Measurements from ENCODE around the gene CNTNAP5. TPM values are rescaled to one million over a fixed set of nuclear protein-coding genes. Genes with fewer than 3 reads are reported as not detected.

The CNTNAP5 gene
- total RNA-seq, 2 experiments from 2014 or later, result not detected

DNA sequence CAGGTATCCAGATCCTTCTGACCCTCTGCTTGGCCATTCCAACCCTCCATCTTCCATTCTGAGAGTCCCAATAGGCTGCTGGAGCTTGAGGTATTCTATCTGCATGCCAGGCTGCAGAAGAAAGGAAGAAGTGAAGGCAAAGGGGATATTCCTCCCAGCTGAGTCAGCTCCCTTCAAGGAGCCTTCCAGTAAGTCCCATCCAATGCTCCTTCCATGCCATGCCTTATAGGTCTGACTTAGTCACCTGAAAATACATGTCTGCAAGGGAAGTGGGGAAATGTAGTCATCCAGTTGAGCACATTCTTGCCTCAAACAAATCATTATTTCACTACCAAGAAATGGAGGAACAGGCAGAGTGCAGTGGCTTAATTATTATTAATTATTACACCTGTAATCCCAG is 464.6 kb downstream of the CNTNAP5 start:
- ATAC-seq (ENCODE audit: poor library complexity) (no peak), DNase-seq (no peak)
- no peaks in the 10 kb centered on the region for H3K36me3 ChIP-seq (ENCODE audit: insufficient read depth, low read length)
- ChIA-PET CTCF (interaction anchor here (0.6 kb wide), 1 partner anchor 30 kb away, joined by 3 read pairs; no protein-coding TSS in a partner anchor), POLR2A (no interaction called here)
- no peak overlapping the region for H3K27ac Mint-ChIP-seq
- H3K27ac ChIP-seq (ENCODE audit: low read depth in 1 of 2, low read length in 2 of 2), result no peak overlapping the region
- H3K4me3 Mint-ChIP-seq, result no peak overlapping the region
- H3K4me1 ChIP-seq (ENCODE audit: insufficient read depth, low read length), result no peaks in the 10 kb centered on the region
- TF ChIP-seq, protein P1, sequence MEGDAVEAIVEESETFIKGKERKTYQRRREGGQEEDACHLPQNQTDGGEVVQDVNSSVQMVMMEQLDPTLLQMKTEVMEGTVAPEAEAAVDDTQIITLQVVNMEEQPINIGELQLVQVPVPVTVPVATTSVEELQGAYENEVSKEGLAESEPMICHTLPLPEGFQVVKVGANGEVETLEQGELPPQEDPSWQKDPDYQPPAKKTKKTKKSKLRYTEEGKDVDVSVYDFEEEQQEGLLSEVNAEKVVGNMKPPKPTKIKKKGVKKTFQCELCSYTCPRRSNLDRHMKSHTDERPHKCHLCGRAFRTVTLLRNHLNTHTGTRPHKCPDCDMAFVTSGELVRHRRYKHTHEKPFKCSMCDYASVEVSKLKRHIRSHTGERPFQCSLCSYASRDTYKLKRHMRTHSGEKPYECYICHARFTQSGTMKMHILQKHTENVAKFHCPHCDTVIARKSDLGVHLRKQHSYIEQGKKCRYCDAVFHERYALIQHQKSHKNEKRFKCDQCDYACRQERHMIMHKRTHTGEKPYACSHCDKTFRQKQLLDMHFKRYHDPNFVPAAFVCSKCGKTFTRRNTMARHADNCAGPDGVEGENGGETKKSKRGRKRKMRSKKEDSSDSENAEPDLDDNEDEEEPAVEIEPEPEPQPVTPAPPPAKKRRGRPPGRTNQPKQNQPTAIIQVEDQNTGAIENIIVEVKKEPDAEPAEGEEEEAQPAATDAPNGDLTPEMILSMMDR (IDR thresholded peaks at IDR 0.05), result no peak
- intact Hi-C loops (cut with DNase I, micrococcal nuclease), result no loop called here
- H3K36me3 Mint-ChIP-seq (ENCODE audit: low read depth), result no peaks in the 10 kb centered on the region
- peaks cover 8% of the 10 kb centered on the region for H3K9me3 Mint-ChIP-seq
- H3K27me3 Mint-ChIP-seq, result no peaks in the 10 kb centered on the region
- no peak overlapping the region for H3K4me3 ChIP-seq (ENCODE audit: low read length)
- no peaks in the 10 kb centered on the region for H3K27me3 ChIP-seq (ENCODE audit: control insufficient read depth in 1 of 2, insufficient read depth in 2 of 2, low read length in 2 of 2)
- peaks cover 0 to 7% of the 10 kb centered on the region in 2 experiments for H3K9me3 ChIP-seq (ENCODE audit: control insufficient read depth in 1 of 2, insufficient read depth in 1 of 2, low read length in 2 of 2)
- no peaks in the 10 kb centered on the region for H3K4me1 Mint-ChIP-seq (ENCODE audit: low read depth)

DNA sequence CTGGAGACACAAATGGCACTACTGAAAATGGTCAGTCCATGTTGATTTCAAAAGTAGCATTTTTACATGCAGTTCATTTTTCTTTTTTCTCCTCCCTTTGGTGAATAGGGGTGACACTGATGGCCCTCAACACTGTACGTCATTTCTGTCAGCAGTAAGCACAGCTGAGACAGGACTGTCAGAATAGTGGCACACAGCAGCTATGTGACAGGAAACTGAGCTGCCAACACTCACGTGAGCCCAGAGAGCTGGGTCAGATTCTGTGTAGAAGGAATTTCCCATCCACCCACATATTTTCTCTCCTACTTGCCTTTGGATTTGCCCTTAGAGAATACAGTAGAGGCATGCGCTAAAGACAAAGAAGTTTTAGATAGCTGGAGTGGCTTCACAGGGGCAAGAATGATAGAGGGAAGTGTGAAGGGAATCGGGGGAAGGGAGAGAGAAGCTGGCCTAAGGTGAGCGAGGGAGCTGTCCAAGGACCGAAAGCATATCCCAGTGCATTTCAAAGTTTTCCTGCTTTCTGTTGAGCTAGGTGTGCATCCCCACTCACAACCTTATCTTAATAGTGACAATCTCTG is 476.6 kb downstream of the CNTNAP5 start:
- TF ChIP-seq, protein P1 (IDR thresholded peaks at IDR 0.05), result no peak
- ChIA-PET POLR2A (no interaction called here), CTCF (no interaction called here)
- Histone ChIP-seq H3K4me3 (ENCODE audit: low read length) (no peak overlapping the region), H3K27ac (ENCODE audit: low read depth in 1 of 2, low read length in 2 of 2) (no peak overlapping the region), H3K36me3 (ENCODE audit: insufficient read depth, low read length) (no peaks in the 10 kb centered on the region), H3K9me3 (ENCODE audit: control insufficient read depth in 1 of 2, insufficient read depth in 1 of 2, low read length in 2 of 2) (no peaks in the 10 kb centered on the region), H3K4me1 (ENCODE audit: insufficient read depth, low read length) (no peaks in the 10 kb centered on the region), H3K27me3 (ENCODE audit: control insufficient read depth in 1 of 2, insufficient read depth in 2 of 2, low read length in 2 of 2) (no peaks in the 10 kb centered on the region)
- H3K27me3 Mint-ChIP-seq, result no peaks in the 10 kb centered on the region
- DNase-seq, result no peak
- intact Hi-C loops (cut with DNase I, micrococcal nuclease), result no loop called here
- no peaks in the 10 kb centered on the region for H3K36me3 Mint-ChIP-seq (ENCODE audit: low read depth)
- H3K4me3 Mint-ChIP-seq, result no peak overlapping the region
- ATAC-seq (ENCODE audit: poor library complexity), result no peak
- H3K9me3 Mint-ChIP-seq, result peaks cover 17% of the 10 kb centered on the region
- no peak overlapping the region for H3K27ac Mint-ChIP-seq
- no peaks in the 10 kb centered on the region for H3K4me1 Mint-ChIP-seq (ENCODE audit: low read depth)

DNA sequence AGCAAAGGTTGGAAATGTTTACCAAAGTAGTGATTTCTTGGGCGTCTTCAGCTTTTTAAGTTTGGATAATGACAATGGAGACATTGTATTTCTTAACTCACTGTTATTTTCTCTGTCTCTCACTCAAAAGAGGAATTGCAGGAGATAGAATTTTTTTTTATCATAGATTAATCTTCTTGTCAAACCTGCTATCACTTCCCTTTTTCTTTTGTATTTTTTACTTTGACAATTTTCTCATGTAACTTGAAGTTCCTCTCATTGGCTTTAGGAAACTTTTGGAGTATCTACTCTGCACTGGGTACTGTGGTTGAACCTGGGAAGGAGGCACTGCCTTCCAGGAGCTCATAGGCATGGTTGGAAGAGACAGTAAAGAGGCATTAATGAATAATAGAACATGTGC is 489.1 kb downstream of the CNTNAP5 start:
- no peak overlapping the region for H3K4me3 Mint-ChIP-seq
- no peaks in the 10 kb centered on the region for H3K36me3 Mint-ChIP-seq (ENCODE audit: low read depth)
- Histone ChIP-seq H3K4me3 (ENCODE audit: low read length) (no peak overlapping the region), H3K27me3 (ENCODE audit: control insufficient read depth in 1 of 2, insufficient read depth in 2 of 2, low read length in 2 of 2) (no peaks in the 10 kb centered on the region), H3K9me3 (ENCODE audit: control insufficient read depth in 1 of 2, insufficient read depth in 1 of 2, low read length in 2 of 2) (peaks cover 0 to 1% of the 10 kb centered on the region in 2 experiments), H3K4me1 (ENCODE audit: insufficient read depth, low read length) (no peaks in the 10 kb centered on the region), H3K36me3 (ENCODE audit: insufficient read depth, low read length) (no peaks in the 10 kb centered on the region), H3K27ac (ENCODE audit: low read depth in 1 of 2, low read length in 2 of 2) (no peak overlapping the region)
- TF ChIP-seq, protein P1 (IDR thresholded peaks at IDR 0.05), result no peak
- H3K27me3 Mint-ChIP-seq, result no peaks in the 10 kb centered on the region
- CTCF ChIA-PET, result no interaction called here
- no peak overlapping the region for H3K27ac Mint-ChIP-seq
- DNase-seq (no peak), ATAC-seq (ENCODE audit: poor library complexity) (no peak)
- intact Hi-C loops (cut with DNase I, micrococcal nuclease), result no loop called here
- no peaks in the 10 kb centered on the region for H3K4me1 Mint-ChIP-seq (ENCODE audit: low read depth)
- H3K9me3 Mint-ChIP-seq, result peaks cover 10% of the 10 kb centered on the region
- POLR2A ChIA-PET, result no interaction called here
